ENCODE measurements around the gene CYP3A4. TPM values are rescaled to one million over a fixed set of nuclear protein-coding genes. Genes with fewer than 3 reads are reported as not detected.

The CYP3A4 gene
- total RNA-seq, 5 donors from 2014 or later (not counting 1 experiment from before 2014, with no cell fraction given) = 0.16 to 0.66 (median 0.53) TPM; not detected in 2

Other genes starting within 250 kb of the CYP3A4 start
- 1 to 10 TPM; 2.8 to 8.9 (median 8.5) TPM for gene FAM200A, start 232.1 kb downstream of the CYP3A4 start, total RNA-seq
- gene ZNF655, start 225.5 kb downstream of the CYP3A4 start, total RNA-seq = 100 to 1,000 TPM; 145 to 163 (median 157) TPM
- 1 to 10 TPM in 4 of 5 donors, under 1 TPM in 1; 0.85 to 2.6 (median 1.1) TPM for gene TMEM225B, start 185.9 kb downstream of the CYP3A4 start, total RNA-seq
- 10 to 100 TPM; 43.1 to 50.3 (median 49.8) TPM for gene ZSCAN25, start 167.2 kb downstream of the CYP3A4 start, total RNA-seq
- under 1 TPM in 3 of 5 donors, not detected in 2; 0.22 to 0.58 (median 0.46) TPM for gene CYP3A5, start 104.2 kb downstream of the CYP3A4 start, total RNA-seq
- not detected for gene CYP3A7, start 49.0 kb downstream of the CYP3A4 start, total RNA-seq
- gene CYP3A43, start 43.8 kb upstream of the CYP3A4 start, total RNA-seq = under 1 TPM in 2 of 5 donors, not detected in 3; 0.26 to 0.53 TPM
- gene OR2AE1, start 92.8 kb upstream of the CYP3A4 start, total RNA-seq = 1 to 10 TPM in 2 of 5 donors, under 1 TPM in 2, not detected in 1; 0.35 to 1.3 (median 1.0) TPM
- 10 to 100 TPM; 35.8 to 60.9 (median 55.9) TPM for gene TRIM4, start 135.3 kb upstream of the CYP3A4 start, total RNA-seq
- gene GJC3, start 145.4 kb upstream of the CYP3A4 start, total RNA-seq = under 1 TPM in 4 of 5 donors, not detected in 1; 0.38 to 0.58 (median 0.53) TPM
- 1 to 10 TPM in 1 of 5 donors, under 1 TPM in 2, not detected in 2; 0.56 to 1.3 (median 0.89) TPM for gene AZGP1, start 191.8 kb upstream of the CYP3A4 start, total RNA-seq
- 10 to 100 TPM; 60.7 to 94.0 (median 86.8) TPM for gene ZKSCAN1, start 231.4 kb upstream of the CYP3A4 start, total RNA-seq